ENCODE measurements around the gene PGM1. TPM values are rescaled to one million over a fixed set of nuclear protein-coding genes. Genes with fewer than 3 reads are reported as not detected.

Gene PGM1
- total RNA-seq, 4 donors from 2014 or later = 49.4 to 73.9 (median 61.5) TPM

DNA sequence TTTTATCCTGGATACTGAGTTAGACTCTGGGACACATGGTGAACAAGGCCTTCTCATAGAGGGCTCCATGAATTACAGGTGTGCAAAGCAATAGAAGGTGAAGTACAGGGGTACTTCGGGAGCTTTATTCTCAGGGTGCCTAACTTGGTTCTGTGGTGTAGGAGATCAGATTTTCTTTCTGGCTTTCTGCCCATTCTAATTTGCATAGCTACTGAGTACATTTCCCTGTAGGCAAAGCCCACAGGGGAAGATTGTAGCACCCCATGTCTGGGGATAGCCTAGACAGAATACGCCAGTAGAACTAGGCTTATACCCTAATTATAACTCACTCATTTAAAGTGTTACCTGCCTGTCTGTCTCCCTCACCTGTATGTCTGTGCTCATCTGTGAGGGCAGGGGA lies 49.7 kb downstream of the PGM1 start:
- H3K36me3 ChIP-seq = peaks cover 0 to 33% (median 6%) of the 10 kb centered on the region in 4 donors
- no peak overlapping the region for H3K27ac ChIP-seq (replicated peaks in 1 of 4)
- no peaks in the 10 kb centered on the region for H3K27me3 ChIP-seq
- peaks cover 22 to 33% (median 30%) of the 10 kb centered on the region in 4 donors for H3K4me1 ChIP-seq
- no peaks in the 10 kb centered on the region for H3K9me3 ChIP-seq
- no peak for DNase-seq (ENCODE audit: extremely low spot score)
- WGBS = 97% methylated on average over 2 of the region's 2 CpGs
- intact Hi-C loops (cut with DNase I) = no loop called here
- TF ChIP-seq POLR2A (IDR thresholded peaks at IDR 0.05; ENCODE audit: low read depth) = no peak
- H3K4me3 ChIP-seq = no peak overlapping the region

DNA sequence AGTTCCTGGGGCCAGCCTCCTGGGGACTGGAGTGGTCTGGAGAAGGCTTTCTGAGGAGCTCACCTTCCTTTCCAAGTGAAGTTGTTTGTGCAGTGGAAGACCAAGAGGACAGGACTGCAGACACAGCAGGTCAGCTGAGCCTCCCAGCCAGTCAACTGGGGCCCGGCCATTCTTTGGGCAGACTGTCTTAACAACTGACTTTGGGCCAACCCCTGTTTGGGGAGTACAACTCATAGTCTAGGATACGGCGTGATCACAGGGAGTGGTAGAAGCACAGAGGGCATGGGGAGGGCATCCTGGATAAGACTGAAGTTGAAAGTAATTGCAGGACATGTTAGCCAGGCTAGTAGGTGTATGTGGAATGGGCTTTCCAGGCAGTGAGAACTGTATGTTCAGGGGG lies 50.3 kb downstream of the PGM1 start:
- peaks cover 5 to 33% (median 10%) of the 10 kb centered on the region in 4 donors for H3K36me3 ChIP-seq
- intact Hi-C loops (cut with DNase I) = no loop called here
- TF ChIP-seq, protein P1, sequence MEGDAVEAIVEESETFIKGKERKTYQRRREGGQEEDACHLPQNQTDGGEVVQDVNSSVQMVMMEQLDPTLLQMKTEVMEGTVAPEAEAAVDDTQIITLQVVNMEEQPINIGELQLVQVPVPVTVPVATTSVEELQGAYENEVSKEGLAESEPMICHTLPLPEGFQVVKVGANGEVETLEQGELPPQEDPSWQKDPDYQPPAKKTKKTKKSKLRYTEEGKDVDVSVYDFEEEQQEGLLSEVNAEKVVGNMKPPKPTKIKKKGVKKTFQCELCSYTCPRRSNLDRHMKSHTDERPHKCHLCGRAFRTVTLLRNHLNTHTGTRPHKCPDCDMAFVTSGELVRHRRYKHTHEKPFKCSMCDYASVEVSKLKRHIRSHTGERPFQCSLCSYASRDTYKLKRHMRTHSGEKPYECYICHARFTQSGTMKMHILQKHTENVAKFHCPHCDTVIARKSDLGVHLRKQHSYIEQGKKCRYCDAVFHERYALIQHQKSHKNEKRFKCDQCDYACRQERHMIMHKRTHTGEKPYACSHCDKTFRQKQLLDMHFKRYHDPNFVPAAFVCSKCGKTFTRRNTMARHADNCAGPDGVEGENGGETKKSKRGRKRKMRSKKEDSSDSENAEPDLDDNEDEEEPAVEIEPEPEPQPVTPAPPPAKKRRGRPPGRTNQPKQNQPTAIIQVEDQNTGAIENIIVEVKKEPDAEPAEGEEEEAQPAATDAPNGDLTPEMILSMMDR (IDR thresholded peaks at IDR 0.05) = no peak
- TF ChIP-seq POLR2AphosphoS5 (IDR thresholded peaks at IDR 0.05) (no peak), POLR2A (IDR thresholded peaks at IDR 0.05; ENCODE audit: low read depth) (no peak), EP300 (IDR thresholded peaks at IDR 0.05) (no peak)
- H3K4me1 ChIP-seq = peaks cover 22 to 33% (median 30%) of the 10 kb centered on the region in 4 donors
- WGBS = 86% methylated on average over 3 of the region's 3 CpGs
- no peak for DNase-seq (ENCODE audit: extremely low spot score)
- no peak overlapping the region for H3K27ac ChIP-seq (replicated peaks in 1 of 4)
- H3K27me3 ChIP-seq = no peaks in the 10 kb centered on the region
- no peak overlapping the region for H3K4me3 ChIP-seq
- no peaks in the 10 kb centered on the region for H3K9me3 ChIP-seq

- no peak overlapping the region for H3K4me3 ChIP-seq
- WGBS = 62% methylated on average over 3 of the region's 3 CpGs
- no peak overlapping the region for H3K27ac ChIP-seq (replicated peaks in 1 of 4)
- TF ChIP-seq POLR2AphosphoS5 (IDR thresholded peaks at IDR 0.05) (no peak), POLR2A (IDR thresholded peaks at IDR 0.05; ENCODE audit: low read depth) (no peak), EP300 (IDR thresholded peaks at IDR 0.05) (no peak)
- TF ChIP-seq, protein P1 (IDR thresholded peaks at IDR 0.05) = no peak
- peaks cover 22 to 33% (median 30%) of the 10 kb centered on the region in 4 donors for H3K4me1 ChIP-seq
- DNase-seq (ENCODE audit: extremely low spot score) = no peak
- intact Hi-C loops (cut with DNase I) = no loop called here
- H3K36me3 ChIP-seq = peaks cover 5 to 35% (median 12%) of the 10 kb centered on the region in 4 donors
- no peaks in the 10 kb centered on the region for H3K27me3 ChIP-seq
- no peaks in the 10 kb centered on the region for H3K9me3 ChIP-seq
Measured at GRCh38 chr1:63643926-63644325, 50.7 kb downstream of the PGM1 start.

DNA sequence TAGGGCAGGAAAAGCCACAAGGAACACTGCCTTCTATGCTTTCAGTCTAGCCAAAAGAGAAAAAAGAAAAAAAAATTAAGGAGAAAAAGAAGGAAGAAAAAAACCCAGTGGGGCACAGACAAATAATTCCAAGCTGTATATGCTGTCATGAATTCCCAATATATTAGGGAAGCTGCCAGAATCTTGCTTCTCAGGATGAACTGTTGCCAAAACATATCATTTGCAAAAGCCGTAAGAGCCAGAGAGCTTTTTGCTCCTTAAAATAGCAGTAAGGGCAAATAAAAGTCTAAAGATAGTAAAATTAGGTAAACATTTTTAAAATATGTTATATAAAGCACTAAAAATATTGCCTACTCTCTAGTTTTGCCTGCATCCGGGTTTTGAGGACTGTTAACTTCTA lies 52.1 kb downstream of the PGM1 start:
- intact Hi-C loops (cut with DNase I) = no loop called here
- peaks cover 22 to 33% (median 29%) of the 10 kb centered on the region in 4 donors for H3K4me1 ChIP-seq
- TF ChIP-seq POLR2AphosphoS5 (IDR thresholded peaks at IDR 0.05) = no peak
- TF ChIP-seq, protein P1 (IDR thresholded peaks at IDR 0.05) = no peak
- DNase-seq (ENCODE audit: extremely low spot score) = no peak
- no peaks in the 10 kb centered on the region for H3K27me3 ChIP-seq
- peak overlapping the region in 1 of 4 donors; percentile 35 for H3K4me3 ChIP-seq
- no peaks in the 10 kb centered on the region for H3K9me3 ChIP-seq
- H3K27ac ChIP-seq (replicated peaks in 1 of 4) = peak overlapping the region in 1 of 4 donors; percentile 1
- H3K36me3 ChIP-seq = peaks cover 9 to 27% (median 19%) of the 10 kb centered on the region in 4 donors
- 32% methylated on average over 2 of the region's 2 CpGs for WGBS

DNA sequence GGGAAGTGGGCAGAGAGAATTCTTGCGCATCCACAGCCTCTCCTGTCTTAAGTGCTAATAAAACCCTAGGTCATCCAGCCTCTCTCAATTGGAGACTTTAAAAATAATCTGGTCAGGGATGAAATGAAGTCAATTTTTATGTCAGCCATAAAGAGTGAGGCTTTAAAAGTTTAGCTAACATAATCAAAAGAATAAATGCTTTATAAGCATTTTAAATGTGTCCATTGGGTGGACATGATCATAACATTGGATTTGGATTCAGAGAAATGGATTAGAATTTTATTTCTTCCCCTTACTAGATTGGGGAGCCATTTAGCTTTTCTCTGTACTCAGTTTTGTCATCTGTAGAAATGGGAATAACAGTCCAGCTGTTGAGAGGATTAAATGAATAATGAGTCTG lies 55.5 kb downstream of the PGM1 start:
- Histone ChIP-seq H3K9me3 (no peaks in the 10 kb centered on the region), H3K36me3 (peaks cover 18 to 57% (median 39%) of the 10 kb centered on the region in 4 donors), H3K27me3 (no peaks in the 10 kb centered on the region), H3K27ac (replicated peaks in 1 of 4) (no peak overlapping the region), H3K4me3 (no peak overlapping the region), H3K4me1 (peaks cover 18 to 22% (median 20%) of the 10 kb centered on the region in 4 donors)
- intact Hi-C loops (cut with DNase I) = no loop called here
- 94% methylated on average over 1 of the region's 1 CpG for WGBS
- TF ChIP-seq POLR2A (IDR thresholded peaks at IDR 0.05; ENCODE audit: low read depth) (no peak), POLR2AphosphoS5 (IDR thresholded peaks at IDR 0.05) (no peak), EP300 (IDR thresholded peaks at IDR 0.05) (no peak)
- TF ChIP-seq, protein P1 (IDR thresholded peaks at IDR 0.05) = no peak
- no peak for DNase-seq (ENCODE audit: extremely low spot score)
